Skin of body (tissue), 2 donors: Measurements from ENCODE around the gene SRMS. TPM values are rescaled to one million over a fixed set of nuclear protein-coding genes. Genes with fewer than 3 reads are reported as not detected.

Experiments
- DNase-seq: peaks from one replicate; lab custom pipeline; 2025; lab: John Stamatoyannopoulos, UW
- total RNA-seq: library from RNA; depleted of rRNA; stranded (reverse); fragments of >200 nt; gene quantifications from one replicate; pipeline ENCODE4 v1.2.3, GENCODE V29; 2014

Gene SRMS
- total RNA-seq, 1 donor from 2014 or later = 1.1 TPM

DNA sequence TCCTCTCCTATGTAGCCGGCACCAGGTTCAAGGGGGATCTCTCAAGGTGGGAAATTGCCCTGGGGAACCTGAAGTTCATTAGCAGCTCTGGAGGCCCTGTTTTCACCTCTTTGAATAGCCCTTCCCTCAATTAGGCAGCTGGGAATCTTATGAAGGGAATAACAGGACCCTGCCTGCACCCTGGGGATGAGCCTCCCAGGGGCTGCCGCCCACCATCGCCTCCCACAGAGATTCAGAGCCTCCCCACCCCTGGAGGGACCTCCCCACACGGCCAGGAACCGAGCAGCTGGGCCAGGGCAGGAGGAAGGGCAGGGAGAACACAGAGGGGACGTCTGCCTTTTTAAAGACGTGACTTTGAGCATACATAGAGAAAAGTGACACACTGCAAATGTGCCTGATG, 44.0 kb downstream of the SRMS start:
- no peak for DNase-seq

DNA sequence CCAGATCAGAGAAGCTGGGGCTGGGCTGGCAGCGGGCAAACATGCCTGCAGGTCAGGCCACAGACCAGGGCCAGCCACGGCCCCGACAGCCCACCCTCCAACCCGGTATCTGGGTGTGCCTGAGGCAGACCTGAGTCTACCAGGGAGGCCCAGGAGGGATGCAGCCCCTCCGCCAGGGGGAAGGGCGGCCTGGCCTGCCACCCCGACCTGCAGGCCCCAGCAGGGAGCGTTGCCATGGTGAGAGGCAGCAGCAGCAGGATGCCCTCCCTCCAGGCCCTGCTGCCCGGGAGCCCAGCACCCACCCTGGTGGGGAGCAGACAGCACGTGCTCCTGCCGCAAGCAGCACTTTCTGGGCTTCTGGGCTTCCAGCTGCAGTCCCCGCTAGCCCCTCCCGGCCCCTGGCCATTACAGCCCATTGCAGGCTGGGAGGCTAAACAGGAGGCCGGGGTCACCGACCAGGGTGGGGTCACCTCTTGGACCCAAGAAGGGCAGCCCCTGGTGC, 44.8 kb downstream of the SRMS start:
- DNase-seq = no peak

DNA sequence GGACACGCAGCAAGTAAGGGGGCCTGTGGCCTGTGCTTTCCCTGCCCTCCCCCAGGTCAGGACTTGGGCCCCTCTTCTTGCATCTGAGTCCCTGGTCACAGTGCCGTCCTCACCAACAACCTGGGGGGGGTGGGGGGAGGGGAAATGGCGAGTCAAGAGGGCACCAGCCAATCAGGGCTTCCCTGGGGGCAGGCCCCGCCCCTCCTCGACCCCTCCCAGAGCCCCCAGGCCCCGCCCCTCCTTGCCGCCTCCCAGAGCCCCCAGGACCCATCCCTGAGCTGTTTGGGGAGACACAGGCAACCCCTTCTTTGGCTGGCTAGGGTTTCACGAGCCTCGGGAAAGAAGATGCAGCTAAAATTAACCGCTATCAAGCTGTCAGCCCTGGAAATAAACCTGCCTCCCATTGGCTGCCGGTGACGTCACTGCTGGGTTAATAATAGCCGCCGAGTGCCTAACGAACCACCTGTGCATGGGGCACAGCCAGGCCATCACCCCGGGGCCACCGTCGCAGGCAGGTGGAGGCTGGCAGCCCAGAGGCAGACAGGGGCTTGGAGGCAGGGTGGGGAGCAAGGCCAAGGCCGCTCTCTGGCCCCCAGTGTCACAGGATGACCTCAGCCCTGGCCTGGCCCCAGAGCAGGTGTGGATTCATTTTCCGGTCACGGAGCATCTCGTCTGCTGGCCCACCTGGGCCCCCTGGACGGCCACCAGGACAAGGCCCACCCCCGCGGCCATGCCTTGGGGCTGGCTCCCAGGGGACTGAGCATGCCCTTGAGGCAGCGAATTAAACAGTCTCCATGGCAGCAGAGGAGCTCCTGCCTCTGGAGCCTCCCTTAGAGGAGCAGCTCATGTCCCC, 45.5 kb downstream of the SRMS start:
- DNase-seq = no peak

DNA sequence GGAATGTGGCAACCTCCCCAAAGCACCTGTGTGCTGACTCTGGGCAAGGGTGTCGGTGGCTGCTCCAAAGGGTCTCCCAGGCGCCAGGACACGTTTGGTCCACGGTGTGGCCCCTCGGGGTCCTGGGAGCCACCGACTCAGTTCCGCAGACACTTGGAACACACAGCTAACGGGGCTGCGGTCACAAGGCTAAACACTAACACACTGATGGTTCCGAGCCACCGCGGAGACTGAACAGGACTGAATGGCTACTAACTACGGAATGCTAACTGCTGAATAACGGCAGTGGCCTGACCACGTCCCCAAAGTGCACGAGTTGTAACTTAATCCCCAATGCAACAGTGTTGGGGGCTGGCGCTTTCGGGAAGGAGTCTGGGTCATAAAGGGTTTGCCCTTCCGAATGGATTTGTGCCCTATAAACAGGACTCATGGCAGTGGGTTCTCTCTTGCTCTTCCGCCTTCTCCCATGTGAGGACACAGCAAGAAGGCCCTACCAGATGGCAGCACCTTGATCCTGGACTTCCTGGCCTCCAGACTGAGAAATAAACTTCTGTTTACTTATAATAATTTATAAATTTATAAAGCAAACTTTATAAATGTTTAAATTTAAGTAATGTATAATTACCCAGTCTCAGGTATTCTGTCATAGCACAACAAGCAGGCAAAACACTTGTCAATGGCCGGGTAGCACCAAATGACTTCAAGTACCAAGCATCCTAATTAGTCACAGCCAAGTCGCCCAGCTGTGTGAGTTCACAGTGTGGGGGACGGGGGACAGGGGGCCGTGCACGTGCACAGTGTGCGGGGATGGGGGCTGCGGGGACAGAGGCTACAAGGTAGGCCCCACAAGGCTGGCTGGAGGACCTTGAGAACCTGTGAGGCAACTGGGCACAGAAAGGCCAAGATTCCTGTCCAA, 46.4 kb downstream of the SRMS start:
- no peak for DNase-seq

DNA sequence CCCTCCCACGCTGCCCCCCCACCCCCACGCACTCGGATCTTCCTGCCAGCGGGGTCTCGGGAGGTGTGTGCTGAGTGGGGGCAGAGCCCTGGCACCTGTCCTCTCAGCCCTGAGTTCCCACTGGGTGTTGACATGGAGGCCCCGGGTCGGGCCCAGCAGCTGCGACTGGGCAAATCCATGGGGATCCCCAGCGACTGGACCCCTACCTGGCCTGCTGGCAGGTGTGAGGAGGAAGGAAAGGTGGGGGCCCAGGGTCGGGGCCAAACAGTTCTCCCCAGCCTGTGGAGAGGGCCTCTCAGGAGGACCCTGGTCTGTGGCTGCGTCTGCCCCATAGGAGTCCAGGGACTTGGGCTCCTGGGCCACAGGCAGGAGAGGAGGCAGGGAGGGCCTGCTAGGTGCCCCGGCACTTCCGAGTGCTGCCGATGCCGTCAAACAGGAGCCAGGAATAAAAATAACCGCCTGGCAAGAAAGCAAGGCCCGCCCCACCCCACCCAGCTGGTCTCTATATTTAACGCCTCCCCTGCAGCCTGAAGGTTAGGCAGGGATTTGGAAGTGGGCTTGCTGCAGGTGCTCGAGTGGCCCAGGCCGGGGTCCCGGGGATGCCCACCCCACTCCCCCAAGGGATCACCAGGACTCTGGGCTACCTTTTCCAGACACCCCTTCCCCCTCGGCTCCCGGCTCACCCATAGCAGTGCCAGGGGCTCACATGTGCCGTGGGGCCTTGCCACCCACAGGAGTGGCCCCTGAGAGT, 47.2 kb downstream of the SRMS start:
- no peak for DNase-seq

DNA sequence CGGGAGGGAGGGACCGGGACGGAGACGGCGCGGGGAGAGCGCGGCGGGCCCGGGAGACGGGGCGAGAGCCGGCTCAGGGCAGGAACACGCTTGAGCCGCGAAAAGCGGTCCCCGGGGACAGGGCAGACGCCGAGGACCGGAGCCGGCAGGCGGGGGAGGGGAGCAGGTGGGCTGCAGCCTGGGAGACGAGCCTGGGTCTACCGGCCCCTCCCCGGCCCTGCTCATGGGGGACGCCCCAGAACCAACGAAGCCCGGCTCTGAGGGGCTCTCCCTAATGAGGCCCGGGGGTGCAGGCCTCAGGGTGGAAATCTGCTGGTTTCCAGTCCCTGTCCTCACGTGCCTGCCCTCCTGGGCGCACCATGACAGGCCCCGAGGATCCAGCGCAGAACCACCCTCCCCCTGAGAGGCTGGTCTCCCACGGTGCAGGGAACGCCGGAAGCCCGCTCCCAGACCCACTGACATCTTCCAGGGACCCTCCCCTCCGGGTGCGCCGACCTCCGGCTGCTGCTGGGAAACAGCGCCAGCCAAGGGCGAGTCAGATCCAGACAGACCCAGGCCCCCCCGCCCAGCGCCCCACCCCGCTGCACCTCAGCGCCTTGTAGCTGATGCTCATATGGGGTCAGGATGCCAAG, 48.1 kb downstream of the SRMS start:
- no peak for DNase-seq

DNA sequence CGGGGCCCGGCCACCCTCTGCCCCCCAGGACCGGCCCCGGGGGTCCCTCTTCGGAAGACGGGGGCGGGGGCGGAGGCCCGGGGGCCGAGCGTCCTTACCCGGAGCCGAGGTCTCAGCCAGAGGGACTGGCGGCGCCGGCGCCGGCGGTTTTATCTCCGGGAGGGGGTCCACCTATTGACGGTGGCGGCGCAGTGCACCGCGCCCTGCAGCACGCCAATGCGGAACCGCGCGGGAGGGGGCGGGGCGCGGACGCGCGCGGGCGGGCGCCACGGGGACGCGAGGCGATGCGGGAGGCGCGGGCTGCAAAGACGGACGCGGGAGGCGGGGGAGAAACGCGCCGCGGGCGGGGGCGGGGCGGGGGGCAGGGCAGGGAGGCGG, 48.6 kb downstream of the SRMS start, which contains the start of gene EEF1A2:
TSS of gene EEF1A2 (minus strand) at position 124 of the 378 bp plus-strand sequence. CDS start 1,320 bp downstream, outside the sequence.
- DNase-seq = no peak

DNA sequence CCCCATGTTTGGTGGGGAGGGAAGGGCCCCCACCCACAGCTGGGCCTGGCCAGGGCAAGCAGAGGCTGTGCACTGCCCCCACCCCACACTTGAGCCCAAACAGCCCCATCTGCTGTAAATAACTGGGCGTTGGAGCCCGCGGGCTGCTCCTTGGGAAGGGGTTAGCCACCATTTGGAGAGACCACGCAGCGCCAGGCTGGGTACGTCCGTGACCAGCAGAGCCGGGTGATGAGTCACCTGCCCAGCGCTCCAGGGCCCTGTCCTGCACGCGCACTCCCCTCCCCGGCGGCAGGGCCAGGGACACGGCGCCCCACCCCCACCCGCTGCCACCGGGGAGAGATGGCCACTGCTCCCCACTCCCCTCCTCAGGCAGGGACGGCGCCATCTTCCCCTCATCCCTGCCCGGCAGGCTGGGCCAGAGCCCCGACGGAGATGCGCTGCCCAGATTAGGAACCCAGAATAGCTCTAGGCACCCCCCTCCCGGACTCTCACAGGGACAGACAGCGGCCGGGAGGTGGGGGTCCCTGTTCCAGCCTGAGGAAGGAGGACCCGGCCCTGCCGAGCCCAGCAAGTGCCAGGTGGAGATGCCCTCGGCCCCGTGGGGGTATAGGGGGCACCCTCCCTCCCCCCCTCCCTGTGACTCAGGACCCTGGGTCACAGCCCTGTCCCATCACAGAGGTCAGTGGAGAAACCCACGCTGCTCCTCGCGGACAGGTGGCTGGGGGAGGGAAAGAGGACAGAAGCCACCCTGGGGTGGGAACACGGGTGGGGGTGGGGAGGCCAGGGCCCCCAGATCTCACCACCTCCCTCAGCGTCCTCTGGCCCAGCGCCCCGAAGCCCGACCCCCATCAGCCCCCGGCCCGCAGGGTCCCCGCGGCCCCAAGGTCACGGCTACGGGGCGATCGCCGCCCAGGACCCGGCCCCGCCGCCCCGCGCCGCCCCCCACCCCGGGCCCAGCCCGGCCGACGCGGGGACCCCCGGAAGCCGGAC, 49.3 kb downstream of the SRMS start:
- DNase-seq = no peak

DNA sequence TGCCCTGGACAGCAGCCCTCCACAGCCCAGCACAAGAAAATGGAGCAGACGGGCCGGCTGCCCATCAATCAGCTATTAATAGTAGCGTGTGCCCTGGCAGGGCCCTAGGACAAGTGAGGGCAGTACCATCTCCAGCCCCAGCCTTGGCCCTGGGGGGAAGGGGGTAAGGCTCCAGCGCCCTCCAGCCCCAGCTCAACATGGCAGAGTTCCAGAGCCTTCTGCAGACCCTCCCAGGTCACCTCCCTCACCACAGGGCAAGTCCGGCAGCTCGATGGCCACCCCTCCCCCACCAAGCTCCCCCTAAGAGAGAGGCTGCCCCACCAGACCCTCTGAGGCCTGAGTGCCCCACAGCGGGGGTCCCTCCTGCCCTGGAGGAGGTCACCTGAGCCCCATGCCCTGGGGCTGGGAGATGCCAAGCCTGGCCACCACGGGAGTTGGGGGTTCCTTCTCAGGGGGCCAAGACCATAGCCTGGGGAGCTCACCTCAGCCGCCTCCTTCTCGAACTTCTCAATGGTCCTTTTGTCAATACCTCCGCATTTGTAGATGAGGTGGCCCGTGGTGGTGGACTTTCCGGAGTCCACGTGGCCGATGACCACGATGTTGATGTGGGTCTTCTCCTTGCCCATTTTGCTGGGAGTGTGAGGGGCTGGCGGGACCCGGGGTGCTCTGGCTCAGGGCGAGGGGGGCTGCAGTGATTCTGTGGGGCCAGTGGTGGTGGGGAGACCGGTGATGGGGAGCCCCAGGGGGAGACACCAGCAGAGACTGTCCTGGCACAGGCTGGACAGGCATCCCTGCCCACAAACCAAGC, 50.2 kb downstream of the SRMS start:
- DNase-seq = no peak

DNA sequence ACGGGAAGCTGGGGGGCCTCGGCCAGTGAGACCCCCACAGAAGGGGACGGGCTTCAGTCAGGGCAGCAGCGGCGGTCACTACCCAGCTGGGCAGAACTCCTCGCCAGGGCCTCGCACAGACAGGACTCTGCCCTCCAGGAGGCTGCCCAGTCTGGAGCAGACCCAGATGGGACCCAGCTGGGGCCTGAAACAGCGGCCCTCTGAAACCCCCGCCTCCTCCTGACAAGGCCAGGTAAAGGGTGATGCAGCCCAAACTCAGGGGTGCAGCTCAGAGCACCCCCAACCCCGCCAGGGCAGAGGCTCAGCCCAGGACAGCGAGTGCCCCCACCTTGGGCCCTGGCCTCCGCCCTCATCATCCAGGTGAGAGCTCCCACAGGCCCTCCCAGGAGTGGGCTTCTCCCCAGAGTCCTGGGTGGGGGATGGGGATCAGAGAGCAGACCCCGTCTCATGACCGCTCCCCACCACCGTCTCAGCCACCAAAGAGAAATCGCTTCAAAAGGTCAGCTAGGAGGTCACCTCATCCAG, 50.9 kb downstream of the SRMS start:
- DNase-seq = no peak

DNA sequence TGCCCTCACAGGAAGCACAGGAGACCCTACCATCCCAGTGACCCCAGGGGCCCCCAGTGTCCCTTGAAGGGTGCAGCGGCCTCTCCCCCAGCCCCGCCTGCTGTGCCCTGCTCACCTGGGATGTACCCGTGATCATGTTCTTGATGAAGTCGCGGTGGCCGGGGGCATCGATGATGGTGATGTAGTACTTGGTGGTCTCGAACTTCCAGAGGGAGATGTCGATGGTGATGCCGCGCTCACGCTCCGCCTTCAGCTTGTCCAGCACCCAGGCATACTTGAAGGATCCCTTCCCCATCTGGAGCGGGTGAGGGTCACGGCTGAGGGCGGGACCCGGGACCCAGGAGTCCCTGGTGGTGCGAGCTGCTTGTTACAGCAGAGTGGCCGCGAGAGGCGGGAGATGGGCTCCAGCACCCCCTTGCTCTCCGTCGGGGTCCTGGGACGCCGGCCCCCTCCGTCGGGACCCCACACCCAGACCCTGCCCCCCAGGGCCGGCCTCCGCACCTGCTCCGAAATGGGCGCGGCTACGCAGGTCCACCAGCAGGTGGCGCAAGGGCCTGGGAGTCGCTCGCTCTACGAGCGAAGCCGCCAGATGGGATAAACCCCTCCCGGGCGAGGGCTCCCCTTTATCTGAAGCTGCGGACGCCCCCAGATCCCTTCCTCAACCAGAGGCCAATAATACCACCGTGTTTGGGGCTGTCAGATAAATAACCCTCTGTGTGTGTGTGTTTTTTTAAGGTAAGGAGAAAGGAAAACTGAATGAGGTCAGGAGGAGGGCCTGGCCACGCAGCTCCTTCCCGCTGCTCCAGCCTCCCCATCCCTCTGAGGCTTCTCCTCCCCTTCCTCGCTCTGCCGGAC, 51.6 kb downstream of the SRMS start:
- peak; percentile 5 for DNase-seq

DNA sequence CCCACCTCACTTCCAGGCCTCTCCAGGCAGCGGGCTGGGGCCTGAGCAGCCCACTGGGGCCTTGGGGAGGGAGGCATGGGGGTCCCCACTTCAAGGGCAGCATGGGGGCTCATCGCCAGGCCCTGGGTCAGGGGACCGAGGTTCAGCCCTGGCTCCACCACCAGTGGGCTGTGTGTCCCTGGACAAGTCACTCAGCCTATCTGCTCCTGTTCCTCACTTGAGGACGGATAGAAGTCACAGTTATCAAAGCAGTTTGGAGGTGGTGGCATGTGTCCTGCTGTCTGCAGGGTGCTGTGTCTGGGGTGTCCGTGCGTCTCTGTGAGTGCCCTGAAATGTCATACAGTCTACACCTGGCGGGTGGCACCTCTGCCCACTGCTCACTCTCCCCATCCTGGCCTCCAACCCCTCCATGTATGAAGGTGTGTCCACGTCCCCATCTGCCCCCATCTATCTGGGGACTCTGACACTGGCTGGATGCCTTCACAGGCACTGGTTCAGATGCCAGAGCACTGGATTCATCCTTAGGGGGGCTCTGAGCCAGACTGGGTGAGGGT, 52.3 kb downstream of the SRMS start:
- no peak for DNase-seq

DNA sequence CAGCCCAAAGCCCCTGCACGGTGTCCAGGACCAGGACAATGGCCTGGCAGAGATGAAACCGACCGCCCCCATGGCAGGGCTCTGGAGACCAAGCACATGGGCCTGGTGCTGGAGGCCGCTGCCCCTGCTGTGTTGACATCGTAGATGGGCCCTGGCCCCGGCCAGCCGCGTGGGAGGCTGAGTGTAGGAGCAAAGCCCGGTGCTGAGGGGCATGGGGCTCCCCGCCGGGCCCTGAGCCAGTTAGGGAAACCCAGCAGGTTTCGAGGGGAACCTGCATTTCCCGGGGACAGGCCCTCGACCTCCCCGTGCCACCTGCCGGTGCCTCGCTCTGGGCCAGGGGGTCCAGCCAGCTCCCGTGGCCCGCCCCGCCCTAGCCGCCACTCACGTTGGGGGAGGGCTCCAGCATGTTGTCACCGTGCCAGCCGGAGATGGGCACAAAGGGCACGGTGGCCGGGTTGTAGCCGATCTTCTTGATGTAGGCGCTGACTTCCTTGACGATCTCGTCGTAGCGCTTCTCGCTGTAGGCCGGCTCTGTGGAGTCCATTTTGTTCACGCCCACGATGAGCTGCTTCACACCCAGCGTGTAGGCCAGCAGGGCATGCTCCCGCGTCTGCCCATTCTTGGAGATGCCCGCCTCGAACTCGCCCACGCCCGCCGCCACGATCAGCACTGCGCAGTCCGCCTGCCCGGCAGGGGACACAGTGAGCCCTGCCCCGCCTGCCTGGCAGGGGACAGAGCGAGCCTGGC, 53.0 kb downstream of the SRMS start:
- DNase-seq = no peak

DNA sequence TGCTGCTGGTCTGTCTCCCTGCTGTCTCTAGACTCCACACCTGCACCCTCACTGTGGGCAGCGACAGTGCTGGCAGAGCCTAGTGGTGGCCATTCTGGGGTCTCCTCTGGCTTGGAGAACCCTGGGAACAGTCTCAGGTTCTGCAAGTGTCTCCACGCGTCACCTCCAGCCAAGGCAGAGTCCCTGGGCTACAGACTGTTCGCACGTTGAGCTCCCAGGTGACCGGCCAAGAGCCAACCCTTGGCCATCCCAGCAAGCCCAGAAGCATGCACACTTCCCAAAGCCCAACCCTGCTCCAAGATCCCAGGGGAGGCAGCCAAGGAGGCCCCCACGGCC, 53.5 kb downstream of the SRMS start:
- DNase-seq = no peak

DNA sequence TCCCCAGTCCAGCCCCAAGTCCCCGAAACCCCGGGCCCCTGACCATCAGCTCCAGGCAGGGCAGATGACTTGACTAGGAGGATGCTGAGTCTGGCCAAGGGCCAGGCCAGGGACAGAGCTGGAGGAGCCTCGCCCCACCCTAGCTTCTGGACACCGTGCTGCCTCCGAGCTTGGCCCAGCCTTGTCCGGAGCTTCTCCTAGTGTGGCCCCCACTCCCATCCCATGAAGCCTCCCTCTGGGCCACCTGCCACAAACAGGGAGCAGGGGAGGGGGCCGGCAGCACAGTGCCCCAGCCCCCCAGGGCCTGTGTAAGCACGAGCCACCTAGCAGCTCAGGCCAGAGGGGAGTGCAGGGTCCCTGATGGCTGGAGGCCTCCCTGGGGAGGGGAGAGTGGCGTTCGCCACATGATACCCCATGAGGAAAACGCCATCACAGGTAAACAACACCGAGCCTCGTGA, 54.0 kb downstream of the SRMS start:
- no peak for DNase-seq

DNA sequence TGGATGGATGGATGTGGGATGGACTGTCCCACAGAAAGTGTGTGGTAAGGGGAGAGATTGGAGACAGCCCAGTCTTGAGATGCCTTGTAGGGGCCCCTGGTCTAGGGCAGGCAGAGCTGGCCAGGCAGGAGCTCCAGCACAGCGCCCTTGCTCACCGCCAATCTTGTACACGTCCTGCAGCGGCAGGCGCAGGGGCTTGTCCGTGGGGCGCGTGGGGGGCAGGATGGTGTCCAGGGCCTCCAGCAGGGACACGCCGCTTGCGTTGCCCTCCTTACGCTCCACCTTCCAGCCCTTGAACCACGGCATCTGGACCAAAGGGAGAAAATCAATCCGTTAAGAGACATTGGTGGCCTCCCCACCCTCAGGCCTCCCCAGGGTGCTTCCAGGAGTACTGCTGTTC, 54.6 kb downstream of the SRMS start:
- DNase-seq = no peak

DNA sequence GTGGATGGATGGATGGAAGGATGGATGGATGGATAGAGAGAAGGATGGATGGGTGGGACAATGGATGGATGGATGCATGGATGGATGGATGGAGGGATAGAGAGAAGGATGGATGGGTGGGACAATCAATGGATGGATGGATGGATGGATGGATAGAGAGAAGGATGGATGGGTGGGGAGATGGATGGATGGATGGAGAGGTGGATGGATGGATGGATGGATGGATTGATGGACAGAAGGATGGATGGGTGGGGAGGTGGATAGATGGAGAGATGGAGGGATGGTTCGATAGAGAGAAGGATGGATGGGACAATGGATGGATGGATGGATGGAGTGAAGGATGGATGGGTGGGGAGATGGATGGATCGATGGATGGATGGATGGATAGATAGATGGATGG, 55.0 kb downstream of the SRMS start:
- no peak for DNase-seq
